Activated B cell treated with CpG ODN at 0.5 μM for 24 hours (primary cell): ENCODE results near the gene UNC13B. TPM values are rescaled to one million over a fixed set of nuclear protein-coding genes. Genes with fewer than 3 reads are reported as not detected.
"Not testable (repeated sequence)": the region's sequence is repeated elsewhere in the genome, so short reads cannot be mapped to it uniquely, and the experiment has no call there.

Source experiments
- ATAC-seq: fragments of 200-7000 bp; cut with Tn5 transposase; one replicate; pipeline ENCODE4 v1.10.0; 2021; ENCODE audit warnings: low read depth, mild to moderate bottlenecking, moderate library complexity
- CTCF ChIA-PET: fragments of 350-600 bp; sonication (Branson Sonifier 250); formaldehyde crosslinking; loops from one replicate; lab custom pipeline; 2021; ENCODE audit warnings: antibody characterized with exemption; lab: Charles Lee
- POLR2A ChIA-PET: fragments of 350-600 bp; sonication (Branson Sonifier 250); formaldehyde crosslinking; loops from one replicate; lab custom pipeline; 2021; ENCODE audit warnings: antibody characterized with exemption; lab: Charles Lee
- DNase-seq: peaks from one replicate; pipeline ENCODE4 v3.0.0; 2022
- H3K27ac Mint-ChIP-seq: one replicate; pipeline ENCODE4 v1.8.0; 2020; ENCODE audit warnings: mixed read lengths
- H3K27me3 Mint-ChIP-seq: one replicate; pipeline ENCODE4 v1.8.0; 2021; ENCODE audit warnings: mixed read lengths
- H3K36me3 Mint-ChIP-seq: one replicate; pipeline ENCODE4 v1.8.0; 2021; ENCODE audit warnings: low read depth, mixed read lengths
- H3K4me1 Mint-ChIP-seq: one replicate; pipeline ENCODE4 v1.8.0; 2021; ENCODE audit warnings: mixed read lengths
- H3K4me3 Mint-ChIP-seq: one replicate; pipeline ENCODE4 v1.8.0; 2020; ENCODE audit warnings: mild to moderate bottlenecking, mixed read lengths
- H3K9me3 Mint-ChIP-seq: one replicate; pipeline ENCODE4 v1.8.0; 2020; ENCODE audit warnings: mixed read lengths
- intact Hi-C: fragments of 100-400 bp; cut with micrococcal nuclease; formaldehyde crosslinking; loops from one replicate; pipeline ENCODE4 v1.15.1; 2024
- total RNA-seq: library from RNA; stranded (reverse); gene quantifications from 2 replicates; pipeline ENCODE4 v1.2.3, GENCODE V29; 2022
- TF ChIP-seq, protein P1 (sequence below): fragments of 200-600 bp; IDR thresholded peaks from one replicate; pipeline ENCODE4 v1.8.0; 2022; ENCODE audit warnings: antibody characterized with exemption, mild to moderate bottlenecking

The UNC13B gene
- total RNA-seq, 1 donor from 2014 or later = 0.53 TPM

DNA sequence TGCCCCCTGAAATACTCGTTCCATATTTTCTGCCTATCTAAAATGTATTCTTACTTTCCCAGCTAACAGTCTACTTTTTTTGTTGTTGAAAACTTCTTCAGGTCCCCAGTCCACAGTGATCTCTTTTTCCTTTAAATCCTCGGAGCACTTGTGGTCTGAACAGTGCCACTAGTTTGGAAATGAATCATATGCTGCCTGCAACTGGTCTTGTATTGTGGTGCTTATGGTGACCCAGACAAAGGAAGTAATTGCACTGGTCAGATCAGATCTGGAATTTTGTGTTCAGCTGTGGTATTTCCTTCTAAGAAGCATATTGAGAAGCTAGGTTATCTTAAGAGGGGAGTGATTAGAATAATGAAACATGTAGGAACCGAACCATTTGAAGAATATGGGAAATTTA is 2.9 kb downstream of the UNC13B start:
- peaks cover 12% of the 10 kb centered on the region for H3K4me1 Mint-ChIP-seq
- ChIA-PET CTCF (no interaction called here), POLR2A (no interaction called here)
- H3K9me3 Mint-ChIP-seq = no peaks in the 10 kb centered on the region
- ATAC-seq = no peak
- no peak overlapping the region for H3K27ac Mint-ChIP-seq
- TF ChIP-seq, protein P1, sequence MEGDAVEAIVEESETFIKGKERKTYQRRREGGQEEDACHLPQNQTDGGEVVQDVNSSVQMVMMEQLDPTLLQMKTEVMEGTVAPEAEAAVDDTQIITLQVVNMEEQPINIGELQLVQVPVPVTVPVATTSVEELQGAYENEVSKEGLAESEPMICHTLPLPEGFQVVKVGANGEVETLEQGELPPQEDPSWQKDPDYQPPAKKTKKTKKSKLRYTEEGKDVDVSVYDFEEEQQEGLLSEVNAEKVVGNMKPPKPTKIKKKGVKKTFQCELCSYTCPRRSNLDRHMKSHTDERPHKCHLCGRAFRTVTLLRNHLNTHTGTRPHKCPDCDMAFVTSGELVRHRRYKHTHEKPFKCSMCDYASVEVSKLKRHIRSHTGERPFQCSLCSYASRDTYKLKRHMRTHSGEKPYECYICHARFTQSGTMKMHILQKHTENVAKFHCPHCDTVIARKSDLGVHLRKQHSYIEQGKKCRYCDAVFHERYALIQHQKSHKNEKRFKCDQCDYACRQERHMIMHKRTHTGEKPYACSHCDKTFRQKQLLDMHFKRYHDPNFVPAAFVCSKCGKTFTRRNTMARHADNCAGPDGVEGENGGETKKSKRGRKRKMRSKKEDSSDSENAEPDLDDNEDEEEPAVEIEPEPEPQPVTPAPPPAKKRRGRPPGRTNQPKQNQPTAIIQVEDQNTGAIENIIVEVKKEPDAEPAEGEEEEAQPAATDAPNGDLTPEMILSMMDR = no peak
- no peak for DNase-seq
- peaks cover 7% of the 10 kb centered on the region for H3K27me3 Mint-ChIP-seq
- H3K36me3 Mint-ChIP-seq = peaks cover 2% of the 10 kb centered on the region
- no peak overlapping the region for H3K4me3 Mint-ChIP-seq
- intact Hi-C loops = loop anchor here (5.0 kb wide), 1 partner anchor 1323 kb away; no protein-coding TSS in a partner anchor

DNA sequence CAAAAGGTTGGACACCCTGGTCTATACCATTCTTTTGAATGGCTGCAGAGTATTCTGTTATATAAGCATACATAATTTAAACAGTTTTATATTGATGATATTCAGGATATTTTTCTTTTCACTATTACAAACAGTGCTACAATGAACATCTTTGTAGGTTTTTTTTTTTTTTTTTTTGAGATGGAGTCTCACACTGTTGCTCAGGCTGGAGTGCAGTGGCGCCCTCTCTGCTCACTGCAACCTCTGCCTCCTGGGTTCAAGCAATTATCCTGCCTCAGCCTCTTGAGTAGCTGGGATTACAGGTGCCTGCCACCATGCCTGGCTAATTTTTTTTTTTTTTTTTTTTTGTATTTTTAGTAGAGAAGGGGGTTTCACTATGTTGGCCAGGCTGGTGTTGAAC is 5.6 kb downstream of the UNC13B start:
- POLR2A ChIA-PET, H3K27ac Mint-ChIP-seq, H3K9me3 Mint-ChIP-seq, H3K4me3 Mint-ChIP-seq, H3K4me1 Mint-ChIP-seq, DNase-seq, CTCF ChIA-PET, intact Hi-C loops, ATAC-seq, H3K36me3 Mint-ChIP-seq, H3K27me3 Mint-ChIP-seq: not testable (repeated sequence)

GRCh38 chr9:35168963-35169362 is 7.2 kb downstream of the UNC13B start:
- Mint-ChIP-seq H3K9me3 (no peaks in the 10 kb centered on the region), H3K36me3 (no peaks in the 10 kb centered on the region), H3K4me3 (no peak overlapping the region), H3K27ac (no peak overlapping the region), H3K4me1 (no peaks in the 10 kb centered on the region), H3K27me3 (peaks cover 2% of the 10 kb centered on the region)
- no peak for DNase-seq
- intact Hi-C loops = no loop called here
- TF ChIP-seq, protein P1 = no peak
- no peak for ATAC-seq
- ChIA-PET POLR2A (no interaction called here), CTCF (no interaction called here)

DNA sequence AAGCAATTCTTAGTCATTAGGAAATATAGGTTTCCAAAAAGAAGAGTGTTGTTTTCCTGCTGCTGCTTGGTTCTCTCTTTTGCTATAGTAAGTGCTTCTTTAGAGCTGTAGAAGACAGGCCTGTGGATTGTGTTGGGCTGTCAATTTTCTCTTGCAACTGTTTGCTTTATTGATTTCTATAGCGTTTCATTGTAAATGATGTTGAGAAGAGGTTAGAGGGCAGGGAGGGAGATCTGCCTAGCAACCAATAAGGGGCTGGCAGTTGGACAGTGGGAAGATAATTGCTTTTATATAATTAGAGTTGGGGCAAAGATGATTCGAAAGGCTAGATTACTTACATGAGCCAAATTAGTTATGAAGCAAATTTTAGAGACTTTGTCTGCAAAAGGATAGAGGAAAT is 11.1 kb downstream of the UNC13B start:
- ATAC-seq = no peak
- H3K27me3 Mint-ChIP-seq = peaks cover 2% of the 10 kb centered on the region
- TF ChIP-seq, protein P1 = no peak
- no peak overlapping the region for H3K27ac Mint-ChIP-seq
- no peaks in the 10 kb centered on the region for H3K4me1 Mint-ChIP-seq
- intact Hi-C loops = no loop called here
- DNase-seq = no peak
- no peaks in the 10 kb centered on the region for H3K9me3 Mint-ChIP-seq
- POLR2A ChIA-PET = no interaction called here
- CTCF ChIA-PET = no interaction called here
- no peaks in the 10 kb centered on the region for H3K36me3 Mint-ChIP-seq
- no peak overlapping the region for H3K4me3 Mint-ChIP-seq

- ChIA-PET CTCF (no interaction called here), POLR2A (no interaction called here)
- Mint-ChIP-seq H3K36me3 (no peaks in the 10 kb centered on the region), H3K4me3 (no peak overlapping the region), H3K27ac (no peak overlapping the region), H3K4me1 (no peaks in the 10 kb centered on the region), H3K9me3 (no peaks in the 10 kb centered on the region), H3K27me3 (no peaks in the 10 kb centered on the region)
- intact Hi-C loops = no loop called here
- TF ChIP-seq, protein P1 = no peak
- ATAC-seq = no peak
- DNase-seq = no peak
Observed at GRCh38 chr9:35177520-35177919, 15.7 kb downstream of the UNC13B start.
